PC-3 (cell line): ENCODE measurements around the gene KRTAP10-4. TPM values are rescaled to one million over a fixed set of nuclear protein-coding genes. Genes with fewer than 3 reads are reported as not detected.

Experiments
- ATAC-seq: fragments of 200-7000 bp; cut with Tn5 transposase; 2 replicates; pipeline ENCODE4 v1.9.1; 2020; ENCODE audit warnings: mild to moderate bottlenecking, moderate library complexity
- BruUV-seq: library from RNA; stranded (reverse); fragments of 400-500 nt; replicated peaks from 2 replicates; lab custom pipeline; 2021; lab: Mats Ljungman, UMichigan
- CTCF ChIA-PET: fragments of 300-600 bp; sonication (Branson Sonifier 250); formaldehyde crosslinking; loops from one replicate; lab custom pipeline; 2022; ENCODE audit warnings: antibody characterized with exemption; lab: Charles Lee
- POLR2A ChIA-PET: fragments of 300-600 bp; sonication (Branson Sonifier 250); formaldehyde crosslinking; loops from one replicate; lab custom pipeline; 2022; ENCODE audit warnings: antibody characterized with exemption; ENCODE audit not compliant: unreplicated experiment; lab: Charles Lee
- DNase-seq: peaks from one replicate; pipeline ENCODE4 v3.0.0-alpha.2; 2015
- H2AFZ ChIP-seq: fragments of 300-600 bp; sonication (generic); 2 replicates; pipeline ENCODE4 v1.6.0; 2016; ENCODE audit warnings: antibody characterized with exemption, low read length
- H3F3A ChIP-seq: fragments of 300-600 bp; sonication (generic); one replicate; pipeline ENCODE4 v1.6.0; 2017; ENCODE audit warnings: antibody characterized with exemption, low read length, control low read depth, mild to moderate bottlenecking; ENCODE audit not compliant: unreplicated experiment
- H3K27ac ChIP-seq: fragments of 300-600 bp; sonication (generic); 2 replicates; pipeline ENCODE4 v1.5.1; 2016; ENCODE audit warnings: mild to moderate bottlenecking, low read length
- H3K27me3 ChIP-seq: fragments of 300-600 bp; sonication (generic); 2 replicates; pipeline ENCODE4 v1.6.1; 2016; ENCODE audit warnings: low read length, mixed read lengths
- H3K36me3 ChIP-seq: fragments of 300-600 bp; sonication (generic); 2 replicates; pipeline ENCODE4 v1.6.1; 2016; ENCODE audit warnings: low read depth, mixed run types, low read length, mixed read lengths
- H3K4me1 ChIP-seq: fragments of 300-600 bp; sonication (generic); 2 replicates; pipeline ENCODE4 v1.5.1; 2016; ENCODE audit warnings: low read length; ENCODE audit not compliant: insufficient read depth
- H3K4me2 ChIP-seq: fragments of 300-600 bp; sonication (generic); 2 replicates; pipeline ENCODE4 v1.6.0; 2016; ENCODE audit warnings: low read length
- H3K4me3 ChIP-seq: fragments of 300-600 bp; sonication (generic); 2 replicates; pipeline ENCODE4 v1.5.1; 2016; ENCODE audit warnings: mild to moderate bottlenecking, low read length, mixed read lengths
- H3K79me2 ChIP-seq: fragments of 300-600 bp; sonication (generic); 2 replicates; pipeline ENCODE4 v1.6.1; 2017; ENCODE audit warnings: low read length, mixed read lengths
- H3K9ac ChIP-seq: fragments of 300-600 bp; sonication (generic); 2 replicates; pipeline ENCODE4 v1.6.0; 2016; ENCODE audit warnings: mild to moderate bottlenecking, low read length
- H3K9me2 ChIP-seq: fragments of 300-600 bp; sonication (generic); replicated peaks from 2 replicates; pipeline ENCODE4 v1.6.1; 2016; ENCODE audit warnings: mixed run types, low read length, mixed read lengths
- H3K9me3 ChIP-seq: fragments of 300-600 bp; sonication (generic); 2 replicates; pipeline ENCODE4 v1.6.1; 2016; ENCODE audit warnings: low read length, mixed read lengths
- H4K20me1 ChIP-seq: fragments of 300-600 bp; sonication (generic); 2 replicates; pipeline ENCODE4 v1.6.1; 2016; ENCODE audit warnings: low read length, mixed read lengths
- EZH2 ChIP-seq: fragments of 300-600 bp; sonication (generic); IDR thresholded peaks from one replicate; pipeline ENCODE4 v1.6.1; 2017; ENCODE audit warnings: antibody characterized with exemption, mild to moderate bottlenecking, low read length; ENCODE audit not compliant: unreplicated experiment
- EZH2phosphoT487 ChIP-seq: fragments of 300-600 bp; sonication (generic); IDR thresholded peaks from 2 replicates; pipeline ENCODE4 v1.6.1; 2018; ENCODE audit warnings: mild to moderate bottlenecking, antibody characterized with exemption, low read length, borderline replicate concordance
- intact Hi-C: fragments of 100-400 bp; cut with micrococcal nuclease; formaldehyde crosslinking; loops from 2 replicates; pipeline ENCODE4 v1.9.0; 2023
- total RNA-seq: library from RNA; depleted of rRNA; stranded (reverse); fragments of >200 nt; gene quantifications from 2 replicates; pipeline ENCODE4 v1.2.3, GENCODE V29; 2014
- TF ChIP-seq, protein P1 (sequence below): fragments of 300-600 bp; sonication (generic); conservative IDR thresholded peaks from 2 replicates; pipeline ENCODE4 v1.5.1; 2017; ENCODE audit warnings: antibody characterized with exemption, low read depth, mild to moderate bottlenecking, low read length

Gene KRTAP10-4
- total RNA-seq, 1 experiment from 2014 or later: not detected

DNA sequence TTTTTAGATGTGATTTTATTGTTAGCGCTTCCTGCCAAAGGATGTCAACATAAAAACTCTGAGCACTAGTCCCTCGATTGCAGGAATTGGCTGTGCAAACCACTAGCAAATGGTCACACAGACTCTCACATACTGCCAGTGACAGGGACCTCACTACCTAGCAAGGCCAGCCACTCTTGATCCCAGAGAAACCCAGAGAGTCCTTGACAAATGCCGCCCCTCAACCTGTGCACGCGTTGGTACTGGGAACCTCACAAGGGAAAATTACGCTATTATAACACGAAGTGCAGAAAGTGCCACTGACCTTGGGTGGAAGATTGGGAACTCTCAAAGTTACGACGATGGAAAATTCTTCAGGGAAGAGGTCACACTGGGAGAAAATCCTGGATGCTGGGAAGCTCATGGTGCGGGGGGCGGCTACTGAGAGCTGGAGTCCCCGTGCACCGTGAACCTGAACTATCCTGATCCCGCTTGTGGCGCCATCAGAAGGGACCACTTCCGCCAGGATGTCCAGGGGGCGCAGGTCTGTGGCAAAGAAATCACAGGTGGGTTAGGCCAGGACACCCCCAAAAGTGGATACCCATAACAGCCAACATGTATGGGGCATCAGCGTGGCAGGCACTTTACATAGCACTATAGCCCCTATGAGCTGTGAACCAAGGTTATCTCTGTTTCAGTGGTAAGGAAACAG is 5.9 kb upstream of the KRTAP10-4 start:
- ChIA-PET POLR2A (no interaction called here), CTCF (no interaction called here)
- BruUV-seq: no TSS peak
- no peak overlapping the region for H3K4me2 ChIP-seq
- TF ChIP-seq EZH2phosphoT487 (no peak), EZH2 (no peak)
- TF ChIP-seq, protein P1, sequence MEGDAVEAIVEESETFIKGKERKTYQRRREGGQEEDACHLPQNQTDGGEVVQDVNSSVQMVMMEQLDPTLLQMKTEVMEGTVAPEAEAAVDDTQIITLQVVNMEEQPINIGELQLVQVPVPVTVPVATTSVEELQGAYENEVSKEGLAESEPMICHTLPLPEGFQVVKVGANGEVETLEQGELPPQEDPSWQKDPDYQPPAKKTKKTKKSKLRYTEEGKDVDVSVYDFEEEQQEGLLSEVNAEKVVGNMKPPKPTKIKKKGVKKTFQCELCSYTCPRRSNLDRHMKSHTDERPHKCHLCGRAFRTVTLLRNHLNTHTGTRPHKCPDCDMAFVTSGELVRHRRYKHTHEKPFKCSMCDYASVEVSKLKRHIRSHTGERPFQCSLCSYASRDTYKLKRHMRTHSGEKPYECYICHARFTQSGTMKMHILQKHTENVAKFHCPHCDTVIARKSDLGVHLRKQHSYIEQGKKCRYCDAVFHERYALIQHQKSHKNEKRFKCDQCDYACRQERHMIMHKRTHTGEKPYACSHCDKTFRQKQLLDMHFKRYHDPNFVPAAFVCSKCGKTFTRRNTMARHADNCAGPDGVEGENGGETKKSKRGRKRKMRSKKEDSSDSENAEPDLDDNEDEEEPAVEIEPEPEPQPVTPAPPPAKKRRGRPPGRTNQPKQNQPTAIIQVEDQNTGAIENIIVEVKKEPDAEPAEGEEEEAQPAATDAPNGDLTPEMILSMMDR: no peak
- H3K9me3 ChIP-seq: peaks cover 5% of the 10 kb centered on the region; the same call in 1 of the 2 replicates
- H3K4me1 ChIP-seq: no peaks in the 10 kb centered on the region
- ATAC-seq: no peak
- H3K4me3 ChIP-seq: no peak overlapping the region
- H3F3A ChIP-seq: no peaks in the 10 kb centered on the region
- no peaks in the 10 kb centered on the region for H3K27me3 ChIP-seq
- intact Hi-C loops: no loop called here
- H3K9me2 ChIP-seq: no peaks in the 10 kb centered on the region
- H3K27ac ChIP-seq: no peak overlapping the region
- H4K20me1 ChIP-seq: no peaks in the 10 kb centered on the region
- no peaks in the 10 kb centered on the region for H3K36me3 ChIP-seq
- no peak for DNase-seq
- no peak overlapping the region for H3K9ac ChIP-seq
- no peaks in the 10 kb centered on the region for H3K79me2 ChIP-seq
- no peak overlapping the region for H2AFZ ChIP-seq

DNA sequence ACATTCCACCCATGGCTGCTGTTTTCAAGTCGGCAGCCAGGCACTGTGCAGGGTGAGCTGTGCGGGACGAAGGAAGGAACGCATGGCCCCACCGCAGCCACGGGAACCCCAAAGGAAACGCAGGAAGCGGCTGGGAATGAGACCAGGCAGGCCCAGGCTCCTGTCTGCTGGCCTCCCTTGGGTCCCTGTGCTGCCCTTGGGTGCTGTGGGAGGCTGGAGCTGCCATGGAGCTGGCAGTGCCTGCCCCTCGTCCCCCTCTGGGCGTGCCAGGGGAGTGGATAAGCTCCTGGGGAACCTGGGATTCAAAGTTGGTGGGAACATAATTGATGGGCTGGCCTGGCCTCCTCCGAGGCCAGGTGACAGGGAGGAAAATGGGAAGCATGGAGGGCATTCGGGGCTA is 5.3 kb upstream of the KRTAP10-4 start:
- BruUV-seq: no TSS peak
- Histone ChIP-seq H3F3A (no peaks in the 10 kb centered on the region), H3K4me3 (no peak overlapping the region), H3K27me3 (no peaks in the 10 kb centered on the region), H3K79me2 (no peaks in the 10 kb centered on the region), H3K36me3 (no peaks in the 10 kb centered on the region), H3K27ac (no peak overlapping the region), H3K4me2 (no peak overlapping the region), H3K4me1 (peaks cover 2% of the 10 kb centered on the region), H3K9me3 (peaks cover 5% of the 10 kb centered on the region; the same call in 1 of the 2 replicates), H3K9me2 (no peaks in the 10 kb centered on the region), H4K20me1 (no peaks in the 10 kb centered on the region), H3K9ac (no peak overlapping the region), H2AFZ (no peak overlapping the region)
- no peak for ATAC-seq
- ChIA-PET CTCF (no interaction called here), POLR2A (no interaction called here)
- DNase-seq: no peak
- no peak for TF ChIP-seq EZH2phosphoT487
- TF ChIP-seq, protein P1: no peak
- no peak for TF ChIP-seq EZH2
- intact Hi-C loops: no loop called here
